ENCODE data around the gene NEURL1. TPM values are rescaled to one million over a fixed set of nuclear protein-coding genes. Genes with fewer than 3 reads are reported as not detected.

The NEURL1 gene
- total RNA-seq, 4 donors from 2014 or later: 0.39 to 0.60 TPM; not detected in 2

- WGBS, 2 donors: 27 to 50% methylated on average over 2 to 4 of the region's 4 CpGs
- Histone ChIP-seq H3K4me3 (no peak overlapping the region), H3K27me3 (no peaks in the 10 kb centered on the region), H3K4me1 (no peaks in the 10 kb centered on the region), H3K9me3 (no peaks in the 10 kb centered on the region), H3K27ac (no peak overlapping the region), H3K36me3 (peaks cover 0 to 3% (median 0%) of the 10 kb centered on the region in 3 donors)
- TF ChIP-seq POLR2A (IDR thresholded peaks at IDR 0.05) (no peak), EP300 (IDR thresholded peaks at IDR 0.05) (no peak), CTCF (IDR thresholded peaks at IDR 0.05) (no peak)
- DNase-seq (ENCODE audit: low spot score in 2 of 2): no peak
Measured at GRCh38 chr10:103459615-103460014, 33.9 kb upstream of the NEURL1 start.

GRCh38 chr10:103463499-103463898 lies 30.0 kb upstream of the NEURL1 start:
- 62 to 63% methylated on average over 4 of the region's 4 CpGs for WGBS, 2 donors
- Histone ChIP-seq H3K4me3 (no peak overlapping the region), H3K36me3 (peaks cover 0 to 3% (median 0%) of the 10 kb centered on the region in 3 donors), H3K4me1 (no peaks in the 10 kb centered on the region), H3K27ac (no peak overlapping the region), H3K9me3 (no peaks in the 10 kb centered on the region), H3K27me3 (no peaks in the 10 kb centered on the region)
- no peak for TF ChIP-seq CTCF (IDR thresholded peaks at IDR 0.05)
- TF ChIP-seq POLR2A (IDR thresholded peaks at IDR 0.05): no peak
- no peak for TF ChIP-seq EP300 (IDR thresholded peaks at IDR 0.05)
- DNase-seq (ENCODE audit: low spot score in 2 of 2): no peak

- Histone ChIP-seq H3K27ac (no peak overlapping the region), H3K36me3 (peaks cover 0 to 3% (median 0%) of the 10 kb centered on the region in 3 donors), H3K27me3 (no peaks in the 10 kb centered on the region), H3K9me3 (no peaks in the 10 kb centered on the region), H3K4me3 (no peak overlapping the region), H3K4me1 (peaks cover 0 to under 1% (median 0%) of the 10 kb centered on the region in 4 donors)
- DNase-seq (ENCODE audit: low spot score in 2 of 2): no peak
- 83 to 87% methylated on average over 14 of the region's 14 CpGs for WGBS, 2 donors
- no peak for TF ChIP-seq EP300 (IDR thresholded peaks at IDR 0.05)
- TF ChIP-seq POLR2A (IDR thresholded peaks at IDR 0.05): no peak
- TF ChIP-seq CTCF (IDR thresholded peaks at IDR 0.05): no peak
Measured at GRCh38 chr10:103465411-103466179, 27.9 kb upstream of the NEURL1 start.

GRCh38 chr10:103466734-103467133 lies 26.8 kb upstream of the NEURL1 start:
- Histone ChIP-seq H3K36me3 (peaks cover 0 to 3% (median 0%) of the 10 kb centered on the region in 3 donors), H3K4me1 (peaks cover 0 to 11% (median 0%) of the 10 kb centered on the region in 4 donors), H3K27ac (no peak overlapping the region), H3K4me3 (no peak overlapping the region), H3K9me3 (no peaks in the 10 kb centered on the region), H3K27me3 (no peaks in the 10 kb centered on the region)
- TF ChIP-seq CTCF (IDR thresholded peaks at IDR 0.05): no peak
- TF ChIP-seq EP300 (IDR thresholded peaks at IDR 0.05): no peak
- 66 to 69% methylated on average over 3 of the region's 3 CpGs for WGBS, 2 donors
- no peak for DNase-seq (ENCODE audit: low spot score in 2 of 2)

- no peak for TF ChIP-seq EP300 (IDR thresholded peaks at IDR 0.05)
- H3K4me3 ChIP-seq: no peak overlapping the region
- DNase-seq (ENCODE audit: low spot score in 2 of 2): no peak
- WGBS, 2 donors: 78 to 79% methylated on average over 7 of the region's 7 CpGs
- H3K27ac ChIP-seq: no peak overlapping the region
- peaks cover 0 to 3% (median 0%) of the 10 kb centered on the region in 3 donors for H3K36me3 ChIP-seq
- H3K9me3 ChIP-seq: no peaks in the 10 kb centered on the region
- peaks cover 0 to 12% (median 0%) of the 10 kb centered on the region in 4 donors for H3K4me1 ChIP-seq
- H3K27me3 ChIP-seq: no peaks in the 10 kb centered on the region
Measured at GRCh38 chr10:103467406-103467805, 26.1 kb upstream of the NEURL1 start.

All from tibial nerve (tissue), 4 donors.